GM20000 (cell line): ENCODE data around the gene THTPA.
"Not testable (repeated sequence)": the region's sequence is repeated elsewhere in the genome, so short reads cannot be mapped to it uniquely, and the experiment has no call there.

Source experiments
- DNase-seq: peaks from one replicate; pipeline ENCODE4 v3.0.0; 2012; ENCODE audit warnings: low spot score
- CTCF ChIP-seq: IDR thresholded peaks from 2 replicates; pipeline ENCODE4 v1.5.1; 2012; ENCODE audit warnings: mild to moderate bottlenecking, control low read depth; ENCODE audit errors: extremely low read depth, missing control alignments

THTPA gene

DNA sequence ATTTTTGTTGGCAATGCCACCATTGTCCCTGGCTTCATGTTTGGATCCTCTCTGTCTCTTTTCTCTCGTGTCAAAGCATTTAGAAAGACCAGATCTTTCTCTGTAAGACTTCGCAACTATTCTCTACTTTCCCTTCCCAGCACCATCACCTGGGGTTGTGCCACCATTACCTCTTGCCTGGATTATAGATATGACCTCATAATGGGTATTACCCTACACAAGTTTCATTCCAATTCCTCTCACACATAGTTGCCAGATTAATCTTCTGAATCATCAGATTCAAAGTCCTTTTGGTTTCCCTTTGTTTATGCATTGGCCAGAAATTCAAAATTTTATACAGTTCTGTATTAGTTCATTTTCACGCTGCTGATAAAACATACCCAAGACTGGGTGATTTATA, 52.9 kb downstream of the THTPA start:
- TF ChIP-seq CTCF, result no peak
- no peak for DNase-seq

GRCh38 chr14:23609411-23610089, 53.5 kb downstream of the THTPA start:
- DNase-seq, result not testable (repeated sequence)
